ENCODE measurements around the gene RAB10.
"Not testable (repeated sequence)": the region's sequence is repeated elsewhere in the genome, so short reads cannot be mapped to it uniquely, and the experiment has no call there.

Gene RAB10

GRCh38 chr2:26150243-26150642 lies 116.4 kb downstream of the RAB10 start:
- no peak for DNase-seq

GRCh38 chr2:26157580-26157979 lies 123.7 kb downstream of the RAB10 start:
- DNase-seq = no peak

DNA sequence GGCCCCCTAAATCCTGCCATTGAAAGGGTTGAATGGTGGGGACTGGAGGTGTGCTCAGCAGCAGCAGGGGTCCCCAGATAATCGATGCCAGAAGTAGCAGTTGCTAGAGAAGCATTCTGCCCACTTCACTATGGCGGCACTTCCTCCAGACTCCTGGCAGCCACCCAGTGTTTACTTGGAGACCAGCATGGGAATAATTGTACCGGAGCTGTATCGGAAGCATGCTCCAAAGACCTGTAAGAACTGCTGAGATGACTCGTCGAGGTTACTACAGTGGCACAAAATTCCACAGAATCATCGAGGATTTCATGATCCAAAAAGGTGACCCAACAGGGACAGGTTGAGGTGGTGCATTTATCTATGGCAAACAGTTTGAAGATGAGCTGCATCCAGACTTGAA lies 128.0 kb downstream of the RAB10 start:
- DNase-seq = no peak

DNA sequence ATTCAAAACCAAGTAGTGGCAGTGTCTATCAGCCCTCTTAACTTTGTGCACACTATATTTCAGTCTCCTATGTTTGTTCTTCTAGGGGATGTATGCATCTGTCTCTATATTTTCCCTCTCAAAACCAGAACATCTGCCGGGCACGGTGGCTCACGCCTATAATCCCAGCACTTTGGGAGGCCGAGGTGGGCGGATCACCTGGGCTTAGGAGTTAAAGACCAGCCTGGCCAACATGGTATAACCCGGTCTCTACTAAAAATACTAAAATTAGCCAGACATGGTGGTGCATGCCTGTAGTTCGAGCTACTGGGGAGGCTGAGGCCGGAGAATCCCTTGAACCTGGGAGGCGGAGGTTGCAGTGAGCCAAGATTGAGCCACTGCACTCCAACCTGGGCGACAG lies 129.1 kb downstream of the RAB10 start:
- DNase-seq = no peak

GRCh38 chr2:26164231-26164630 lies 130.3 kb downstream of the RAB10 start:
- peak in 21 of 51 donors; percentile 16 to 74 (median 38) for DNase-seq

DNA sequence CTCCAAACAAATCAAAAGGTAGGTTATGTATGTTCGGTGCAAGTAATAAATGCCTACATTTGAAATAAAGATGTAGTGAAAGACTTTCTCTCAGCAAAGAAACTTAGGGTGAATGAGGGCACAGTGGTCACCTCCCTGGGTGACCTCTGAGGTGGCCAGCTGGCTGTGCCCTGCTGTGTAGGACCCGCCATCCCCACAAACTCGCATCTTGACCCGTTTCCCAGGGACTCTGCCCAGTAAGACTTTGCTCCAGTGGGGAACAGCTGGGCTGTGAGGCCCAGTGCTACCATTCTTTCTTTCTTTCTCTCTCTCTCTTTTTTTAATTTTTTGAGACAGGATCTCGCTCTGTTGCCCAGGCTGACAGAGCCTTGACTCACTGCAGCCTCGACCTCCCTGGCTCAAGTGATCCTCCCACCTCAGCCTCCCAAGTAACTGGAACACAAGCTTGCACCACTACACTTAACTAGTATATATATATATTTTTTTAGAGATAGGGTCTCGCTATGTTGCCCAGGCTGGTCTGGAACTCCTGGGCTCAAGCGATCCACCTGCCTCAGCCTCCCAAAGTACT lies 130.8 kb downstream of the RAB10 start:
- no peak for DNase-seq

- no peak for DNase-seq
These were observed 131.5 kb downstream of the RAB10 start for GRCh38 chr2:26165403-26165802.

DNA sequence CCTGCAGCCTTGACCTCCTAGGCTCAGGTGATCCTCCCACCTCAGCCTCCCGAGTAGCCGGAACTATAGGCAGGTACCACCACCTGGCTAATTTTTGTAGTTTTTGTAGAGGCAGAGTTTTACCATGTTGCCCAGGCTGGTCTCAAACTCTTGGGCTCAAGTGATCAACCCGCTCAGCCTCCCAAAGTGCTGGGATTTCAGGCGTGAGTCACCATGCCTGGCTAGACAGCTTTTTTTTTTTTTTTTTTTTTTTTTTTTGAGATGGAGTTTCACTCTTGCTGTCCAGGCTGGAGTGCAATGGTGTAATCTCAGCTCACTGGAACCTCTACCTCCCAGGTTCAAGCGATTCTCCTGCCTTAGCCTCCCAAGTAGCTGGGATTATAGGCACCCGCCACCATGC lies 132.7 kb downstream of the RAB10 start:
- not testable (repeated sequence) for DNase-seq

DNA sequence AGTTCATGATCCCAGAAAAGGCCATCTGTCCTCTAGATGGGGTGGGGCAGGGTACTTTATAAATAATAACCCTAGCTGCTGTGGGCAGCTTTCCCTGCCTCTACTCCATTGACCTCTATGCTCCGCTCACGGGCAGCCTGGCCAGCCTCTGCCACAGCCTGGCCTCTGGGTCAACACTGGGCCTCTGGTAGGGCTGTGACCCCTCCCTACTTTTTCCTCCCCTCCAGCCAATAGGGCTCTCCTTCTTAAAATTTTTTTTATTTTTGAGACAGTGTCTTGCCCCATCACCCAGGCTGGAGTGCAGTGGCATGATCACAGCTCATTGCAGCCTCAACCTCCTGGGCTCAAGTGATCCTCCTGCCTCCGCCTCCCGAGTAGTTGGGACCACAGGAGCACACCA lies 134.9 kb downstream of the RAB10 start:
- no peak for DNase-seq

DNA sequence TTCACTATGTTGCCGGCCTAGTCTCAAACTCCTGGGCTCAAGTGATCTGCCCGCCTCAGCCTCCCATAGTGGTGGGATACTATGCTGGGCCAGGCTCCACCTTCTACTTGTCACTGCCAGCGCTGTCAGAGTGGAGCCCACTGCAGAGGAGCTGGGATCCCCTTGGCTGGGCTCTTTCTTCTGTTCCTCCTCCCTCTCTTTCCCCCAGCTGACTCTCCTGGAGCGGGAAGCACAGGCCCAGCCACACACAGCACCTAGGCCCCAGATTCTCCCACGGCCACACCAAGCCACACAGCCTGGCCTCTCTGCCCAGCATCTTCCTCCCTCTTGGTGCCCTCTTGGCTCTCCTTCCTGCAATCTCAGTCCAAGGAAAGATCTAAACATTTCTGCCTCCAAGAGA lies 135.3 kb downstream of the RAB10 start:
- no peak for DNase-seq

DNA sequence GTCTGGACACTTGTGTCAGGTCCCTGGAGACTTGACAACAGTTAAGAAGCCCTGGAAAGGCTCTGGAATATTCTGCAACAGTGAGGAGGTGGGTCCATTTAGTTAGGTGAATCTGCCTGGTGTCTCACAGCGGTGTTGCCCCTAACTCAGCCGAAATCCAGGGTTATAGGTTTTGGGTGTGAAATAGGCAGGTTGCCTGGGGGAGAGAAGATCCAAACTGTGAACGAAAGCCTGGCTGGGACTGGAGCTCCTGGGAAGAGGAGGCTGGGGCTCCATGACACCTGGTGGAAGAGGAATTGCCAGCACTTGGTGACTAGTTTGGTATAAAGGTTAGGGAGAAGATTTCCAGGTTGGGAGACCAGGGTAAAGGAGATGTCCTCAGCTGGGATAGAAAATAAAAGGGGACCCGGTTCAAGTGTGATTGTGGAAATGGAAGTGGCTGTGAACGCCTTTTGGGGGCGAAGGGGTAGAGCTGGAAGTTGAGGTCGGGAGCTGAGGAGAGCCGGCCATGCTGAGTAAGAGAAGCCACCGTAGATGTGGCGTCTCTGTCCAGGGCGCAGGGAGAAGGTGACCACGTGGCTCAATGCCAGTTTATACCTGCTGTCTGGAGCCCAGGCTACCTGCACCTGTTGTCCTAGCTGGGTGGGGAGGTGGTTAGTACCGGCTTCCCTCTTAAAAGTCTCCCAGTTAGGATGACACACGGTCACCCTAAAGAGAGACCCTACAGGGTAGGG lies 136.0 kb downstream of the RAB10 start:
- no peak for DNase-seq

- no peak for DNase-seq
These were observed 136.9 kb downstream of the RAB10 start for GRCh38 chr2:26170795-26171194.

GRCh38 chr2:26172189-26172870 lies 138.4 kb downstream of the RAB10 start:
- no peak for DNase-seq

GRCh38 chr2:26172871-26173775 lies 139.2 kb downstream of the RAB10 start, which contains the start of gene GAREM2:
Gene GAREM2, plus strand, starts transcription at chr2:26173088. Its CDS starts 133 bp downstream, at chr2:26173221.
- DNase-seq = peak in 3 of 51 donors; percentile 23 to 43 (median 28)

DNA sequence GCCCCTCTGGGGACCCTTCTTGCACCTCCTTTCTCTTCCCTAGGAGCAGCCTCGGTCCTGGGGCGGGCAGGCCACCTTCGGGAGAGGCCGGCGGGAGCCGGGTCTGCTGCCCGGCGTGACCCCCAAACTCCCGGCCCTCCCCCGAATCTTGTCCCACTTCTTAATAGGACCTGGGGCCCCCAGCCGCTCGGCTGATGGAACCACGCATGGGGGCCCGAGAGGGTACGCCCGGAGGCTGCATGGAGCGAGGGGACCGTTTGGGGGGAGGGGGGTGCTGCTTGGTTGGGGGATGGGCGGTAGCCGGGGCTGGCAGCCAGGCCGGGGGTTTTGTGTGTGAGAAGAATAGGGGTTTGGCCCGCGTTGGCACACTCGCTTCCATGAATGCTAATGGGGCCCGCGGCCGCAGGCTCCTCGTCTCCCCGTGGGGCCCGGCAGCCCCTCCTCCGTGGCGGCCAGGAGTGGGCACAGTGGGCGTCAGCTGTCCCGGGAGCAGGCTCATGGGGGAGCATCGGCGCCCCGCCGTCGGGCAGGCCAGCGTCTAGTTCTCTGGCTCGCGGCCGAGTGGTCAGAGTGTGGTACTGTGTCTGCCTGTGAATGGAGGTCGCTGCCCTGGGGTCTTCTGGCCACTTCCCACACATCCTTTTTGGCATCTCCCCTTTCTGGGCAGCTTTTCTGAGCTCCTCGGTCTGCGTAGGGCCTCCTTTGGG lies 140.0 kb downstream of the RAB10 start:
- peak in 36 of 51 donors; percentile 27 to 83 (median 62) for DNase-seq

- peak in 3 of 51 donors; percentile 10 to 24 (median 13) for DNase-seq
These were observed 141.0 kb downstream of the RAB10 start for GRCh38 chr2:26174691-26175465.

DNA sequence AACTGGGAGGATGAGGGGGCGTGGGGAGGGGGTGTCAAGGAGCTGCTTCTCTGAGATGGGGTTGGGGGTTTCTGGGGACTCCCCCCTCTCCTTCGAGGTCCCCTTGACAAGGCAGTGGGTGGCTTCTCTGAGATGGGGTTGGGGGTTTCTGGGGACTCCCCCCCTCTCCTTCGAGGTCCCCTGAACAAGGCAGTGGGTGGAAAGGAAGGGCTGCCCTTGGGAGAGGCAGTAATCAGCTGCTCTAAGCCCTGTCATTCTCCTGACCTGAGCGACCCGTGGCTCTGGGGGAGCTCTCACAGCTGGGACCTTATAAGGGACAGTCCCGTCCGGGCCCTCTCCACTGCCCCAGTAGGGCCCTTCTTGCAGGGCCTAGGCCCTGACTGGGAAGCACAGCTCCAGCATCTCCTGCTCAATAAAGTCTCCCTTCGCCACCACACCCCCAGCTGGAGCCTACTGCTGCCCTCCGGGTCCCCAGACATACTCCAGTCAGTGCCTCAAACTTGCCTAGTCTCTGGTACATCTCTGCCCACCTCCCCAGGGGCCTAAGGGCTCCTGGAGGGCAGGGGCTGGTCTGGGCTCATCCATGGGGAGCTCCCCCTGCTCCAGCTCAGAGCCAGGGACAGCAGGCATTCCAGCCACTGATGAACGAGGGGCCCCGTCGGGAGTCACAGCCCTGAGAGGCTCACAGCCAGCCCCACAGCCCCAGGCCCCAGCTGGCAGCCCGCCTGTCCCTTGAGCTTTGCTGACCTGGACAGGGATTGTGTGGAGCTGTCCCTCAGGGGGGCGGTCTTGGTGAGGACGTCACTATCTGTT lies 141.8 kb downstream of the RAB10 start:
- DNase-seq = peak in 3 of 51 donors; percentile 9 to 19 (median 18)

DNA sequence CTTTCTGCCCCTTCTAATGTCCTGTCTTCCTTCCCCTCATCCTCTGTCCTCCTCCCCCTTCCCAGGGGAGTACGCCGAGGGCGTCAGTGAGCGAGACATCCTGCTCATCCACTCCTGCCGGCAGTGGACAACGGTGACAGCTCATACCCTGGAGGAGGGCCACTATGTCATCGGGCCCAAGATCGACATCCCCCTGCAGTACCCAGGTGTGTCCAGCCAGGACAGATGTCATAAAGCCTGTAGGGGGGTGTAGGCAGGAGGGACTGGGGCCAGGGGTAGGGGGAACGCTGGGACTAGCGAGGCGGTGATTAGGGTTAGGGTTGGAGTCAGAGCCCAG lies 142.4 kb downstream of the RAB10 start:
- no peak for DNase-seq

DNA sequence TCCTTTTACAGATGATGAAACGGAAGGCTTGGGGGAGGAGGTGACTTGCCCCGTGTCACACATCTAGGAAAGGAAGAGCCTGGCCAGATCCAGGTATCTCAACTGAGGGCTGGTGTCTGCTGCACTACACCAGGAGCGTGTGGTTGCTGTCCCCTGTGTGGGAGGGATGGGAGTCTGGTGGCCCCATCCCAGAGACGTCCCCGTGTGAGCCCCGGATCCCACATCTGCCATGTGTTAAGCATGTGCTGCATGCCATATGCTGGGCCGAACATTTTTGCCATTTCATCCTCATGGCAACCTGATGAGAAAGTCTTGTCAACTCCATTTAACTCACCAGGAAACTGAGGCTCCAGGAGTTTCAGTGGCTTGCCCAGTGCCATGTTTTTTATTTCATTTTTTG lies 143.2 kb downstream of the RAB10 start:
- no peak for DNase-seq
